ENCODE measurements around the gene KSR2. TPM values are rescaled to one million over a fixed set of nuclear protein-coding genes. Genes with fewer than 3 reads are reported as not detected.

KSR2 gene
- total RNA-seq, 1 donor from 2014 or later = 0.25 TPM

DNA sequence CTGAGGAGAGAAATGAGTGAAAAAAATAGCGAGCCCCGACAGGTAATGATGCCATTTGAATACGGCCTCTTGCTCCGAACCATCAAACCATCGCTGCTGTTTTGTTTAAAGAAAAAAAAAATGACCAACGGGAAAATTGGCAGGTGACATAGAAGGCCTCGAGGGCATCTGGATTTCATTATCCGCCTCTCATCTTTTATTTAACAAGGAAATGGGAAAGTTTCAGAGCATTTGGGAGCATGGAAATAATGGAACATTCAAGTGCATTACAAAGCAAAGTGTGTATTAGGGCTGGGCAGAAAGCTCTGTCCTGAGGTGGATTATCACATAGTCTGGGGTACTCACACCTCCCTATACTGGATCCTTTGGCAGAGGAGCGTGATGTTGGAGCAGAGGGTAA lies 258.7 kb downstream of the KSR2 start:
- Histone ChIP-seq H3K4me3 (no peak overlapping the region), H3K36me3 (no peaks in the 10 kb centered on the region), H3K4me1 (no peaks in the 10 kb centered on the region), H3K27me3 (no peaks in the 10 kb centered on the region), H3K9me3 (no peaks in the 10 kb centered on the region), H3K27ac (no peak overlapping the region)
- intact Hi-C loops (cut with DNase I) = no loop called here
- no peak for TF ChIP-seq POLR2A (IDR thresholded peaks at IDR 0.05)
- TF ChIP-seq POLR2AphosphoS5 (IDR thresholded peaks at IDR 0.05; ENCODE audit: insufficient read depth in 1 of 2, low read depth in 1 of 2) = no peak
- TF ChIP-seq, protein P1, sequence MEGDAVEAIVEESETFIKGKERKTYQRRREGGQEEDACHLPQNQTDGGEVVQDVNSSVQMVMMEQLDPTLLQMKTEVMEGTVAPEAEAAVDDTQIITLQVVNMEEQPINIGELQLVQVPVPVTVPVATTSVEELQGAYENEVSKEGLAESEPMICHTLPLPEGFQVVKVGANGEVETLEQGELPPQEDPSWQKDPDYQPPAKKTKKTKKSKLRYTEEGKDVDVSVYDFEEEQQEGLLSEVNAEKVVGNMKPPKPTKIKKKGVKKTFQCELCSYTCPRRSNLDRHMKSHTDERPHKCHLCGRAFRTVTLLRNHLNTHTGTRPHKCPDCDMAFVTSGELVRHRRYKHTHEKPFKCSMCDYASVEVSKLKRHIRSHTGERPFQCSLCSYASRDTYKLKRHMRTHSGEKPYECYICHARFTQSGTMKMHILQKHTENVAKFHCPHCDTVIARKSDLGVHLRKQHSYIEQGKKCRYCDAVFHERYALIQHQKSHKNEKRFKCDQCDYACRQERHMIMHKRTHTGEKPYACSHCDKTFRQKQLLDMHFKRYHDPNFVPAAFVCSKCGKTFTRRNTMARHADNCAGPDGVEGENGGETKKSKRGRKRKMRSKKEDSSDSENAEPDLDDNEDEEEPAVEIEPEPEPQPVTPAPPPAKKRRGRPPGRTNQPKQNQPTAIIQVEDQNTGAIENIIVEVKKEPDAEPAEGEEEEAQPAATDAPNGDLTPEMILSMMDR (IDR thresholded peaks at IDR 0.05) = no peak
- DNase-seq (ENCODE audit: extremely low spot score in 2 of 2) = no peak

DNA sequence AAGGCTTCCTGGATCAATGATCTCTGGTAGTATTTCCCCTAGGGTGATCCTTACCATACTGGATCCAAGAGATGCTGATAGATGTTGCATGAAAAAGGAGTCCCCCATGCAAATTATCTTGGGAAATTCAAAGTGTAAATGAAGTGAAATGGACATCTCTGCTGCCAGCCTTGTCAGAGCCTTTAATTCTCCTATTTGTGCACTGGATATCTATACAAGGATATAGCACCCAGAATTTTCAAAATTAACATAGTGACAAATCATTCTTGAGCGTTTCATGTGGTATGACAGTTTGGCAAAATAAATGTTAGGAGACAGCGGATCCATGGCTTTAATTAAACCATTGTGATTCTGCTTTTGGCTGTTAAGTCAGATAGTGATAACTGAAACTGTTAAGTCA lies 260.9 kb downstream of the KSR2 start:
- Histone ChIP-seq H3K27me3 (no peaks in the 10 kb centered on the region), H3K36me3 (no peaks in the 10 kb centered on the region), H3K9me3 (no peaks in the 10 kb centered on the region), H3K4me1 (no peaks in the 10 kb centered on the region), H3K4me3 (no peak overlapping the region), H3K27ac (no peak overlapping the region)
- DNase-seq (ENCODE audit: extremely low spot score in 2 of 2) = no peak
- intact Hi-C loops (cut with DNase I) = no loop called here
- TF ChIP-seq, protein P1 (IDR thresholded peaks at IDR 0.05) = no peak
- TF ChIP-seq POLR2A (IDR thresholded peaks at IDR 0.05) (no peak), POLR2AphosphoS5 (IDR thresholded peaks at IDR 0.05; ENCODE audit: insufficient read depth in 1 of 2, low read depth in 1 of 2) (no peak)

DNA sequence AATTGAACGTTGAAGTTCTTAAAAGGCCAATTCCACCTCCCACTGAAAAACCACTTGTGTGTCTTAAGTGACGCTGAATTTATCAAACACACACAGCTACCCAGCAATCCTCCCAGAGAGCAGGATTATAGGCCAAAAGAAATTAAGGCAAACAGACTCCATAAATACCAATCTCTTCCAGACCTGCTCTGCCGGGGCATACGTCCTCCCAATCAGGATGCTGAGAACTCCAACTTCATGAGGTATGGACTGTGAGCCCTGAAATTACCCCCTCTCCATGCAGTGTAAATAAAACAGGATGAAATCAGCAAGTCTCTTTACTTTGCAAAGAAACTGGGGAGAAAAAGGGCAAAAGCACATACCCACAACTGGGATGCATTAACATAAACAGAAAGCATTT lies 265.2 kb downstream of the KSR2 start:
- TF ChIP-seq, protein P1 (IDR thresholded peaks at IDR 0.05) = no peak
- TF ChIP-seq POLR2AphosphoS5 (IDR thresholded peaks at IDR 0.05; ENCODE audit: insufficient read depth in 1 of 2, low read depth in 1 of 2) (no peak), POLR2A (IDR thresholded peaks at IDR 0.05) (no peak)
- no peaks in the 10 kb centered on the region for H3K36me3 ChIP-seq
- no peaks in the 10 kb centered on the region for H3K27me3 ChIP-seq

DNA sequence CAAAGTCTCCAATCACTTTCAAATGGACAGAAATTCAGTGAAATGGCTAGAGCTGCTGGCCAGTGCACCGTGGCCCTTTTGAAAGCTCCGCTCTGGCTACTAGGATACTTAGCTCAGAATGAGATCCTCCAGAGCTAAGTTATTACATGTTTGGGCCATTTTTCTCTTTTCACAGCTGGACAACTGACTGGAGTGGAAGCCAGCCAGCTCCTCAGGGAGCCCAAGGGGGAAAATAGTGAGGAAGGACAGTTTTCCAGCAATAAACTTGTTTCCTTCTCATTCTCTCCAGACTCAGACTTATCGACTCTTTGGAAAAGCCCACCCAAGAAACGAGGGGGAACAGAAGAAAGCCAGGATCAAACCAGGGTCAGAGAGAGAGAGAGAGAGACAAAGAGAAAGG lies 266.0 kb downstream of the KSR2 start:
- intact Hi-C loops (cut with DNase I) = no loop called here
- TF ChIP-seq POLR2AphosphoS5 (IDR thresholded peaks at IDR 0.05; ENCODE audit: insufficient read depth in 1 of 2, low read depth in 1 of 2) (no peak), POLR2A (IDR thresholded peaks at IDR 0.05) (no peak)
- TF ChIP-seq, protein P1 (IDR thresholded peaks at IDR 0.05) = no peak
- Histone ChIP-seq H3K27me3 (no peaks in the 10 kb centered on the region), H3K9me3 (no peaks in the 10 kb centered on the region), H3K4me3 (no peak overlapping the region), H3K4me1 (no peaks in the 10 kb centered on the region), H3K36me3 (no peaks in the 10 kb centered on the region), H3K27ac (no peak overlapping the region)
- DNase-seq (ENCODE audit: extremely low spot score in 2 of 2) = no peak

More for the DNA sequence above, 265.2 kb downstream of the KSR2 start:
- Histone ChIP-seq H3K4me3 (no peak overlapping the region), H3K4me1 (no peaks in the 10 kb centered on the region), H3K27ac (no peak overlapping the region), H3K9me3 (no peaks in the 10 kb centered on the region)
- DNase-seq (ENCODE audit: extremely low spot score in 2 of 2) = no peak
- intact Hi-C loops (cut with DNase I) = no loop called here

DNA sequence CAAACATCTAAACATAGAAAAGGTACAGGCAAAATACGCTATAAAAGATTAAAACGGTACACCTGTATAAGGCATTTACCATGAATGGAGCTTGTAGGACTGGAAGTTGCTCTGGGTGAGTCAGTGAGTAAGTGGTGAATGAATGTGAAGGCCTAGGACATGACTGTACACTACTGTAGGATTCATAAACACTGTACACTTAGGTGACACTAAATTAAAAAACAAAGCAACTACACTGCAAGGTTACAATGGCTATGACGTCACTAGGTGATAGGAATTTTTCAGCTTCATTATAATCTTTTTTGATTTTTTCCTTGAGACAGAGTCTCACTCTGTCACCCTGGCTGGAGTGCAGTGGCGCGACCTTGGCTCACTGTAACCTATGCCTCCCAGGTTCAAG lies 269.2 kb downstream of the KSR2 start:
- Histone ChIP-seq H3K4me3 (no peak overlapping the region), H3K27ac (no peak overlapping the region), H3K36me3 (no peaks in the 10 kb centered on the region), H3K4me1 (no peaks in the 10 kb centered on the region), H3K27me3 (no peaks in the 10 kb centered on the region), H3K9me3 (no peaks in the 10 kb centered on the region)
- intact Hi-C loops (cut with DNase I) = no loop called here
- TF ChIP-seq POLR2AphosphoS5 (IDR thresholded peaks at IDR 0.05; ENCODE audit: insufficient read depth in 1 of 2, low read depth in 1 of 2) = no peak
- TF ChIP-seq, protein P1 (IDR thresholded peaks at IDR 0.05) = no peak
- no peak for DNase-seq (ENCODE audit: extremely low spot score in 2 of 2)
